HEK293 (cell line): ENCODE data around the gene NIN.

ENCODE experiments used
- CTCF ChIP-seq: fragments of 450-650 bp; formaldehyde crosslinking; IDR thresholded peaks from 2 replicates; pipeline ENCODE4 v1.5.1; 2016; ENCODE audit warnings: missing biosample characterization, missing genetic modification characterization
- FEZF1 ChIP-seq: fragments of 450-650 bp; formaldehyde crosslinking; IDR thresholded peaks from 2 replicates; pipeline ENCODE4 v1.5.1; 2016; ENCODE audit warnings: missing biosample characterization, missing genetic modification characterization
- KLF16 ChIP-seq: fragments of 450-650 bp; formaldehyde crosslinking; IDR thresholded peaks from 2 replicates; pipeline ENCODE4 v1.5.1; 2017; ENCODE audit warnings: missing biosample characterization, missing genetic modification characterization
- REPIN1 ChIP-seq: fragments of 450-650 bp; formaldehyde crosslinking; IDR thresholded peaks from 2 replicates; pipeline ENCODE4 v1.5.1; 2017; ENCODE audit warnings: missing biosample characterization, missing genetic modification characterization, low read depth
- YY1 ChIP-seq: fragments of 450-650 bp; formaldehyde crosslinking; IDR thresholded peaks from 2 replicates; pipeline ENCODE4 v1.5.1; 2018; ENCODE audit warnings: missing biosample characterization, missing genetic modification characterization
- ZEB2 ChIP-seq: fragments of 450-650 bp; formaldehyde crosslinking; IDR thresholded peaks from 2 replicates; pipeline ENCODE4 v1.5.1; 2016; ENCODE audit warnings: missing biosample characterization, missing genetic modification characterization
- ZNF26 ChIP-seq: fragments of 450-650 bp; formaldehyde crosslinking; IDR thresholded peaks from 2 replicates; pipeline ENCODE4 v1.5.1; 2016; ENCODE audit warnings: missing biosample characterization, missing genetic modification characterization

- TF ChIP-seq CTCF (tag by site-specific recombination) = no peak
- no peak for TF ChIP-seq YY1 (tag by site-specific recombination)
- no peak for TF ChIP-seq ZNF26
- TF ChIP-seq ZEB2 (tag by site-specific recombination) = no peak
- TF ChIP-seq FEZF1 = no peak
- TF ChIP-seq KLF16 (tag by site-specific recombination) = no peak
- no peak for TF ChIP-seq REPIN1 (tag by site-specific recombination)
These were observed 68.0 kb downstream of the NIN start for GRCh38 chr14:50762931-50763300.
